ENCODE data around the gene ZNF496.
"Not testable (repeated sequence)": the region's sequence is repeated elsewhere in the genome, so short reads cannot be mapped to it uniquely, and the experiment has no call there.

The ZNF496 gene

DNA sequence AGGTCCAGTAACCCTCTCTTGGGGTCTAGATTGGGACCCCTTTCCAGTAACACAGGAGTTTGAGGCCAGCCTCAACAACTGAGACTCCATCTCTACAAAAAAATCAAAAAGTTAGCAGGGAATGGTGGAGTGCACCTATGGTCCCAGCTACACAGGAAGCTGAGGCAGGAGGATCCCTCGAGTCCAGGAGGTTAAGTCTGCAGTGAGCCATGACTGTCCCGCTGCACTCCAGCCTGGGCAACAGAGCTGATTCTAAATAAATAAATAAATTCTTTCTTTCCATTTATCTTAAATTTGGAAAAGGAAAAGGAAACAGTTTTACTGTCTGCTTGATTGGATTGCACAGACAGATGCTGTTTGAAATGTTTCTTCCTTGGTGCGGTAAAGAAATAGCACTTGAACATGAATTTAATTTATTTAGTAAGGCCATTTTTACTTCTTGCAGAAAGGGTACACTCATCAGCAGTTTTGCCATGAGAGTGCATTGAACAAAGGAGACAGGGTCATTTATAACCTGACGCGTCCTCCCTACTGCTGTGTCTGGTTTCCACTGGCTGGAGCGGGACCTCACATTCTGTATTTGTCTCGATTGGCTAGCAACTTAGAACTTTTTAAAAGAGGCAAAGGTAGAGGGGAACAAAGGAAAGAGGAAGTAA is 37.0 kb upstream of the ZNF496 start:
- Histone ChIP-seq H3K4me1 (ENCODE audit: control insufficient read depth, insufficient read depth, low read length) (peaks cover 7% of the 10 kb centered on the region), H3K27ac (ENCODE audit: low read length) (no peak overlapping the region), H3K9ac (ENCODE audit: low read length in 2 of 2) (no peak overlapping the region), H3K27me3 (ENCODE audit: control insufficient read depth in 1 of 2, insufficient read depth in 2 of 2, low read length in 2 of 2) (peaks cover 0 to 5% of the 10 kb centered on the region in 2 donors), H3K4me3 (ENCODE audit: low read length in 2 of 2) (no peak overlapping the region), H3K9me3 (ENCODE audit: control insufficient read depth in 2 of 2, low read length in 2 of 2) (no peaks in the 10 kb centered on the region), H3K36me3 (ENCODE audit: control insufficient read depth in 2 of 2, insufficient read depth in 2 of 2, low read length in 2 of 2) (no peaks in the 10 kb centered on the region)

DNA sequence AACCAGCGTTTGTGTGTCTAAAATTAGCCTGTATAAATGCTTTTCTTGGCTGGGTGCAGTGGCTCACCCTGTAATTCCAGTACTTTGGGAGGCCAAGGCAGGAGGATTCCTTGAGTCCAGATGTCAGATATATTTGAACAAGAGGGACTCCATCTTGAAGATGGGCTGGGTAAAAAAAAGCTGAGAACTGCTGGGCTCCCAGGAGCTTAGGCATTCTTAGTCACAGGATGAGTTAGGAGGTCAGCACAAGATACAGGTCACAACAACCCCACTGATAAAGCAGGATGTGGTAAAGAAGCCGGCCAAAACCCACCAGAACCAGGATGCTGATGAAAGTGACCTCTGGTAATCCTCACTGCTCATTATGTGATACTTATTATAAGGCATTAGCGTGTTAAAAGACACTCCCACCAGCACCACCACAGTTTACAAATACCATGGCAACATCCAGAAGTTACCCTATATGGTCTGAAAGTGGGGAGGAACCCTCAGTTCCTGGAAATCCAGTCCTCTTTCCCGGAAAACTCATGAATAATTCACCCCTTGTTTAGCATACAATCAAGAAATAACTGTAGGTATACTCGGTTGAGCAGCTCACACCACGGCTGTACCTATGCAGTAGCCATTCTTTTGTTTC is 36.2 kb upstream of the ZNF496 start:
- H3K9ac ChIP-seq (ENCODE audit: low read length in 2 of 2): no peak overlapping the region
- H3K4me3 ChIP-seq (ENCODE audit: low read length in 2 of 2): no peak overlapping the region
- peaks cover 7% of the 10 kb centered on the region for H3K4me1 ChIP-seq (ENCODE audit: control insufficient read depth, insufficient read depth, low read length)
- H3K27ac ChIP-seq (ENCODE audit: low read length): no peak overlapping the region
- peaks cover 0 to 6% of the 10 kb centered on the region in 2 donors for H3K27me3 ChIP-seq (ENCODE audit: control insufficient read depth in 1 of 2, insufficient read depth in 2 of 2, low read length in 2 of 2)
- H3K36me3 ChIP-seq (ENCODE audit: control insufficient read depth in 2 of 2, insufficient read depth in 2 of 2, low read length in 2 of 2): no peaks in the 10 kb centered on the region
- H3K9me3 ChIP-seq (ENCODE audit: control insufficient read depth in 2 of 2, low read length in 2 of 2): no peaks in the 10 kb centered on the region

DNA sequence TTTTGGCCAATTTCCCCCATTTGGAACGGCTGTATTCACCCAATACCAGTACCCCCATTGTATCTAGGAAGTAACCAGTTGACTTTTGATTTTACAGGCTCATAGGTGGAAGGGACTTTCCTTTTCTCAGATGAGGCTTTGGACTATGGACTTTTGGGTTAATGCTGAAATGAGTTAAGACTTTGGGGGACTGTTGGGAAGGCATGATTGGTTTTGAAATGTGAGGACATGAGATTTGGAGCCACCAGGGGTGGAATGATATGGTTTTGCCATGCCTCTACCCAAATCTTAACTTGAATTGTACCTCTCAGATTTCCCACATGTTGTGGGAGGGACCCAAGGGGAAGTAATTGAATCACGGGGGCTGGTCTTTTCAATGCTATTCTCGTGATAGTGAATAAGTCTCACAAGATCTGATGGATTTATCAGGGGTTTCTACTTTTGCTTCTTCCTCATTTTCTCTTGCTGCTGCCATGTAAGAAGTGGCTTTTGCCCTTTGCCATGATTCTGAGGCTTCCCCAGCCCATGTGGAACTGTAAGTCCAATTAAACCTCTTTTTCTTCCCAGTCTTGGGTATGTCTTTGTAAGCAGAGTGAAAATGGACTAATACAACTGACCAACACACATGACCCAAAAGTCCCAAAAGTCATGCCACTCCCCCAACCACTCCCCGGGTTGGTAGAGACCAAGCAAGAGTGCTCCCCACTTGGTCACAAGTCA is 35.4 kb upstream of the ZNF496 start:
- Histone ChIP-seq H3K9me3 (ENCODE audit: control insufficient read depth in 2 of 2, low read length in 2 of 2) (no peaks in the 10 kb centered on the region), H3K27ac (ENCODE audit: low read length) (no peak overlapping the region), H3K36me3 (ENCODE audit: control insufficient read depth in 2 of 2, insufficient read depth in 2 of 2, low read length in 2 of 2) (no peaks in the 10 kb centered on the region), H3K27me3 (ENCODE audit: control insufficient read depth in 1 of 2, insufficient read depth in 2 of 2, low read length in 2 of 2) (peaks cover 0 to 6% of the 10 kb centered on the region in 2 donors), H3K9ac (ENCODE audit: low read length in 2 of 2) (no peak overlapping the region), H3K4me3 (ENCODE audit: low read length in 2 of 2) (no peak overlapping the region), H3K4me1 (ENCODE audit: control insufficient read depth, insufficient read depth, low read length) (peaks cover 7% of the 10 kb centered on the region)

DNA sequence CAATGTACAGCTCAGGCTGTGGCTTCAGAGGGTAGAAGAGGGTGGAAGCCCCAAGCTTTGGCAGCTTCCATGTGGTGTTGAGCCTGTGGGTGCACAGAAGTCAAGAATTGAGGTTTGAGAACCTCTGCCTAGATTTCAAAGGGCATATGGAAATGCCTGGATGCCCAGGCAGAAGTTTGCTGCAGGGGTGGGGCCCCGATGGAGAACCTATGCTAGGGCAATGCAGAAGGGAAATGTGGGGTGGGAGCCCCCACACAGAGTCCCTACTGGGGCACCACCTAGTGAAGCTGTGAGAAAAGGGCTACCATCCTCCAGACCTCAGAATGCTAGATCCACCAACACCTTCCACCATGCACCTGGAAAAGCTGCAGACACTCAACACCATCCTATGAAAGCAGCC is 34.7 kb upstream of the ZNF496 start:
- not testable (repeated sequence) for H3K9me3 ChIP-seq (ENCODE audit: control insufficient read depth in 2 of 2, low read length in 2 of 2); H3K36me3 ChIP-seq (ENCODE audit: control insufficient read depth in 2 of 2, insufficient read depth in 2 of 2, low read length in 2 of 2); H3K4me3 ChIP-seq (ENCODE audit: low read length in 2 of 2); H3K9ac ChIP-seq (ENCODE audit: low read length in 2 of 2); H3K27me3 ChIP-seq (ENCODE audit: control insufficient read depth in 1 of 2, insufficient read depth in 2 of 2, low read length in 2 of 2); H3K4me1 ChIP-seq (ENCODE audit: control insufficient read depth, insufficient read depth, low read length); H3K27ac ChIP-seq (ENCODE audit: low read length)

DNA sequence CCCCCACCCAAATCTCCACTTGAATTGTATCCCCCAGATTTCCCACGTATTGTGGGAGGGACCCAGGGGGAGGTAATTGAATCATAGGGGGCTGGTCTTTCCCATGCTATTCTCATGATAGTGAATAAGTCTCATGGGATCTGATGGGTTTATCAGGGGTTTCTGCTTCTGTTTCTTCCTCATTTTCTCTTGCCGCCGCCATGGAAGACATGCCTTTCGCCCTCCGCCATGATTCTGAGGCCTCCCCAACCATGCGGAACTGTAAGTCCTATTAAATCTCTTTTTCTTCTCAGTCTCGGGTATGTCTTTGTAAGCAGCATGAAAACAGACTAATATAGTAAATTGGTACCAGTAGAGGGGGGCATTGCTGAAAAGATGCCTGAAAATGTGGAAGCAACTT is 33.4 kb upstream of the ZNF496 start:
- no peak overlapping the region for H3K9ac ChIP-seq (ENCODE audit: low read length in 2 of 2)
- H3K27me3 ChIP-seq (ENCODE audit: control insufficient read depth in 1 of 2, insufficient read depth in 2 of 2, low read length in 2 of 2): peaks cover 0 to 6% of the 10 kb centered on the region in 2 donors
- peaks cover 6% of the 10 kb centered on the region for H3K4me1 ChIP-seq (ENCODE audit: control insufficient read depth, insufficient read depth, low read length)
- H3K9me3 ChIP-seq (ENCODE audit: control insufficient read depth in 2 of 2, low read length in 2 of 2): no peaks in the 10 kb centered on the region
- no peaks in the 10 kb centered on the region for H3K36me3 ChIP-seq (ENCODE audit: control insufficient read depth in 2 of 2, insufficient read depth in 2 of 2, low read length in 2 of 2)
- no peak overlapping the region for H3K27ac ChIP-seq (ENCODE audit: low read length)
- H3K4me3 ChIP-seq (ENCODE audit: low read length in 2 of 2): no peak overlapping the region

DNA sequence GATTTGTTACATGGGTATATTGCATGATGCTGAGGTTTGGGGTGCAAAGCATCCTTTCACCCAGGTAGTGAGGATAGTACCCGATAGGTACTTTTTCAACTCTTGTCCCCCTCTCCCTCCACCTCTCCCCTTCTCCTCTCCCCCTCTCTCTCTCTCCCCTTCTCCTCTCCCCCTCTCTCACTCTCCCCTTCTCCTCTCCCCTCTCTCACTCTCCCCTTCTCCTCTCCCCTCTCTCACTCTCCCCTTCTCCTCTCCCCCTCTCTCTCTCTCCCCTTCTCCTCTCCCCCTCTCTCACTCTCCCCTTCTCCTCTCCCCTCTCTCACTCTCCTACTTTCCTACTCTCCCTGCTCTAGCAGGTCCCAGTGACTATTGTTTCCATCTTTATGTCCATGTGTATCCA is 31.3 kb upstream of the ZNF496 start:
- H3K9me3 ChIP-seq (ENCODE audit: control insufficient read depth in 2 of 2, low read length in 2 of 2); H3K9ac ChIP-seq (ENCODE audit: low read length in 2 of 2); H3K27ac ChIP-seq (ENCODE audit: low read length); H3K4me3 ChIP-seq (ENCODE audit: low read length in 2 of 2); H3K36me3 ChIP-seq (ENCODE audit: control insufficient read depth in 2 of 2, insufficient read depth in 2 of 2, low read length in 2 of 2); H3K27me3 ChIP-seq (ENCODE audit: control insufficient read depth in 1 of 2, insufficient read depth in 2 of 2, low read length in 2 of 2); H3K4me1 ChIP-seq (ENCODE audit: control insufficient read depth, insufficient read depth, low read length): not testable (repeated sequence)

DNA sequence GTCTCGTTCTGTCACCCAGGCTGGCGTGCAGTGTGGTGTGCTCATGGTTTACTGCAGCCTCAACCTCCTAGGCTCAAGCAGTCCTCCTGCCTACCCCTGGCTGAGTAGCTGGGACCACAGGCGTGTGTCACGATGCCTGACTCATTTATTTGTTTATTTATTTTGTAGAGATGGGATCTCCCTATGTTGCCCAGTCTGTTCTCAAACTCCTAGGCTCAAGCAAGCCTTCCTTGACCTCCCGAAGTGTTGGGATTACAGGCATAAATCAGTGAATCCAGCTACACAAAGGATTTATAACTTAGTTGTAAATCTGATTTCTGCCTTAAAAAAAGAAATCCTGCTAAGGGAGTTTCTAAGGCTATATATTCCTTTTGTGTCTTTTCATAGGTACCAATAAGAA is 30.5 kb upstream of the ZNF496 start:
- H3K4me3 ChIP-seq (ENCODE audit: low read length in 2 of 2): no peak overlapping the region
- H3K4me1 ChIP-seq (ENCODE audit: control insufficient read depth, insufficient read depth, low read length): peaks cover 6% of the 10 kb centered on the region
- no peak overlapping the region for H3K27ac ChIP-seq (ENCODE audit: low read length)
- H3K36me3 ChIP-seq (ENCODE audit: control insufficient read depth in 2 of 2, insufficient read depth in 2 of 2, low read length in 2 of 2): no peaks in the 10 kb centered on the region
- H3K9ac ChIP-seq (ENCODE audit: low read length in 2 of 2): no peak overlapping the region
- H3K9me3 ChIP-seq (ENCODE audit: control insufficient read depth in 2 of 2, low read length in 2 of 2): no peaks in the 10 kb centered on the region
- H3K27me3 ChIP-seq (ENCODE audit: control insufficient read depth in 1 of 2, insufficient read depth in 2 of 2, low read length in 2 of 2): peaks cover 6 to 9% of the 10 kb centered on the region in 2 donors

DNA sequence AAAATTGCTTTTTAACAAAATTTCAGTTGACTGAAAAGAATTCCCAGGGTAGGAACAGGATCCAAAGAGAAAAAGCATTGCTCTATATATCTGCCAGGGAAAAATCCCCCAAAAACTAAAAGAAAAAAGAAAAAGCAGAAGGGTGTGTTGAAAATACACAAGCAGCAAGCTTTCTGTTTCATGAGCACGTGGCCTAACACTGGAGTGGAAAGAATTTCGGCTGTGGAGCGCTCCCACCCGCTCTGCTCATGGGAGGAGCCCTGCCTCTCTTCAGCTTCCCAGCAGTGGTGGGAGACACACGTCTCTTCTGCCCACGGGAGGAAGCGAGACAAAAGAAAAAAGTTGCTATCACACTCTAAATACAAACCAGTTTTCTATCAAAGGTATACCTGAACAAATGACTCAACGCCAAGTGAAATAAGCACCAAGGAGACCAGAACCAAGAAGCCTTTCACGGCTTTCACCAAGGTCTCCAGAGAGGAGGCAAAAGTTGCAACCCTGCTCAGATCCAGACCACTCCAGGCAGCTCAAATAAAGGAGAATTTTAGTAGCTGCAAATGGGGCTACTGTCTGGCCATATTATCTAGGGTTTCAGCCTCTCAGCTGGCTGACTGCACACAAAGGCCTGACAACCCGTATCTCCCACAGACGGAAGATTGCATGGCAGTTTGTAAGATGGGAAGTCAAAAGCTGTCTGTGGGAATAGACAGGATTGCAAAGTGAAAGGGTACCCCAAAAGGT is 29.5 kb upstream of the ZNF496 start:
- H3K9ac ChIP-seq (ENCODE audit: low read length in 2 of 2): no peak overlapping the region
- H3K36me3 ChIP-seq (ENCODE audit: control insufficient read depth in 2 of 2, insufficient read depth in 2 of 2, low read length in 2 of 2): no peaks in the 10 kb centered on the region
- H3K9me3 ChIP-seq (ENCODE audit: control insufficient read depth in 2 of 2, low read length in 2 of 2): no peaks in the 10 kb centered on the region
- H3K4me3 ChIP-seq (ENCODE audit: low read length in 2 of 2): peak overlapping the region; percentile 37 to 40
- H3K27ac ChIP-seq (ENCODE audit: low read length): no peak overlapping the region
- H3K27me3 ChIP-seq (ENCODE audit: control insufficient read depth in 1 of 2, insufficient read depth in 2 of 2, low read length in 2 of 2): peaks cover 7 to 9% of the 10 kb centered on the region in 2 donors
- H3K4me1 ChIP-seq (ENCODE audit: control insufficient read depth, insufficient read depth, low read length): peaks cover 6% of the 10 kb centered on the region

DNA sequence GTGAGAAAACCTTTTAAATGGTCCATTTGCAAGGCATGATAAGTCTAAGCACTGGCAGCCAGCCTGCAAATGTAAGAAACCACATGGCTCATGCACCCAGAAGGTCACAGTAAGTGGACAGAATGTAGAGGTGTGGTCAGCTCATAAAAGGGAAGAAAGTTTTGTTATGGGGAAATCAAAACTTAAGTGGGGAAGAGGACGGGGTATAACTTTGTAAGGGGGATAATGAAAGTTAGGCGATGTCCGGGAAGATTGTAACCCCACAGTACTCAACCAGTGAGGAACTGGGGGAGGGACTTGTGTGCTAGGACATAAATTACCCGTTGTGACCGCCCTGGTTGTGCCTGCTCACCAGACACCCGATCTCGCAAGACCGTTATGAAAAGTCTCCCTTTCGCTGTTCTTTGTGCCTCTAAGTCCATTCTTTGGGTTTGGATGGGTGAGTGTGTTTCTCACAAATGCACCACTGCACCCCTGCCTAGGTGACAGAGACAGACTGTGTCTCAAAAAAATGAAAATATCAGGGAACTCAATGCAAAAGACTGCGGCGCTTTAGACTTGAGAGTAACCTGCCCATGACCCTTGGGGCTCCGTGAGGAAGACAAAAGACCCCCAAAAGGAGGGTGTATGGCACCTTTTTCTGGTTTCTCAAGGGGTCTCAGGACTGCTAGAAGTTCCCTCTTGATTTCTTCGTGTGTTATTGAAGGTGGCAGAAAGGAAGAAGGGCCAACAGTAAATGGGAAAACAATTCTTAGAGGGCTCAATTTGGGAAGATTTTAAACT is 28.6 kb upstream of the ZNF496 start:
- Histone ChIP-seq H3K4me3 (ENCODE audit: low read length in 2 of 2) (no peak overlapping the region), H3K9me3 (ENCODE audit: control insufficient read depth in 2 of 2, low read length in 2 of 2) (no peaks in the 10 kb centered on the region), H3K9ac (ENCODE audit: low read length in 2 of 2) (no peak overlapping the region), H3K36me3 (ENCODE audit: control insufficient read depth in 2 of 2, insufficient read depth in 2 of 2, low read length in 2 of 2) (no peaks in the 10 kb centered on the region), H3K27me3 (ENCODE audit: control insufficient read depth in 1 of 2, insufficient read depth in 2 of 2, low read length in 2 of 2) (peaks cover 7 to 12% of the 10 kb centered on the region in 2 donors), H3K4me1 (ENCODE audit: control insufficient read depth, insufficient read depth, low read length) (peaks cover 6% of the 10 kb centered on the region), H3K27ac (ENCODE audit: low read length) (peak overlapping the region; percentile 11)

DNA sequence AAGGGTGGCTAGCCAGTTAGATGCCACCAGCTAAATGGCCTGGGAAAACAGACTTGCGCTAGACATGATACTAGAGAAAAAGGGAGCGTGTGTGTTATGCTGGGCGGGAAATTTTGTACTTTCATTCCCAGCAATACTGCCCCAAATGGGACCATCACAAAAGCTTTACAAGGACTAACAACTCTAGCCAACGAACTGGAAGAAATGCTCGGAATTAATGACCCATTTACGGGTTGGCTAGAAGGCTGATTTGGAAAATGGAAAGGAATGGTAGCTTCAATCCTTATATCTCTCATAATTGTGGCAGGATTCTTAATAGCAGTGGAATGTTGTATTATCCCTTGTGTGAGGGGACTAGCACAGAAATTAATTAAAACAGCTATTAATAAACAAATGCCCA is 27.9 kb upstream of the ZNF496 start:
- Histone ChIP-seq H3K4me3 (ENCODE audit: low read length in 2 of 2) (no peak overlapping the region), H3K36me3 (ENCODE audit: control insufficient read depth in 2 of 2, insufficient read depth in 2 of 2, low read length in 2 of 2) (no peaks in the 10 kb centered on the region), H3K4me1 (ENCODE audit: control insufficient read depth, insufficient read depth, low read length) (peaks cover 6% of the 10 kb centered on the region), H3K27ac (ENCODE audit: low read length) (no peak overlapping the region), H3K9ac (ENCODE audit: low read length in 2 of 2) (no peak overlapping the region), H3K27me3 (ENCODE audit: control insufficient read depth in 1 of 2, insufficient read depth in 2 of 2, low read length in 2 of 2) (peaks cover 7 to 12% of the 10 kb centered on the region in 2 donors), H3K9me3 (ENCODE audit: control insufficient read depth in 2 of 2, low read length in 2 of 2) (no peaks in the 10 kb centered on the region)

Data from stomach smooth muscle (tissue), 2 donors.